GM18508 (cell line): ENCODE measurements around the gene CTAG1A.
"Not testable (repeated sequence)": the region's sequence is repeated elsewhere in the genome, so short reads cannot be mapped to it uniquely, and the experiment has no call there.

ENCODE experiments used
- ATAC-seq: cut with Tn5 transposase; IDR thresholded peaks from one replicate; pipeline ENCODE4 v1.9.1; 2021; ENCODE audit warnings: moderate number of reproducible peaks; ENCODE audit not compliant: insufficient read depth, unreplicated experiment

Gene CTAG1A

GRCh38 chrX:154562295-154562694 lies 22.6 kb upstream of the CTAG1A start:
- not testable (repeated sequence) for ATAC-seq

GRCh38 chrX:154570361-154570760 lies 14.6 kb upstream of the CTAG1A start:
- not testable (repeated sequence) for ATAC-seq

GRCh38 chrX:154573061-154573460 lies 11.9 kb upstream of the CTAG1A start:
- not testable (repeated sequence) for ATAC-seq

GRCh38 chrX:154575076-154575475 lies 9.9 kb upstream of the CTAG1A start:
- not testable (repeated sequence) for ATAC-seq

- ATAC-seq, result not testable (repeated sequence)
These were observed 1.9 kb upstream of the CTAG1A start for GRCh38 chrX:154582994-154583393.

- not testable (repeated sequence) for ATAC-seq
These were observed 5.5 kb downstream of the CTAG1A start for GRCh38 chrX:154590415-154590814.

- ATAC-seq, result no peak
These were observed 7.6 kb downstream of the CTAG1A start for GRCh38 chrX:154592505-154592904.

GRCh38 chrX:154593201-154593600 lies 8.3 kb downstream of the CTAG1A start:
- no peak for ATAC-seq

- ATAC-seq, result no peak
These were observed 9.6 kb downstream of the CTAG1A start for GRCh38 chrX:154594491-154594890.

- ATAC-seq, result no peak
These were observed 10.8 kb downstream of the CTAG1A start for GRCh38 chrX:154595559-154596249.

GRCh38 chrX:154596290-154596929 lies 11.5 kb downstream of the CTAG1A start:
- no peak for ATAC-seq

- ATAC-seq, result no peak
These were observed 12.3 kb downstream of the CTAG1A start for GRCh38 chrX:154597221-154597620.

GRCh38 chrX:154598656-154599055 lies 13.7 kb downstream of the CTAG1A start:
- ATAC-seq, result no peak

- no peak for ATAC-seq
These were observed 14.6 kb downstream of the CTAG1A start for GRCh38 chrX:154599531-154599930.

- no peak for ATAC-seq
These were observed 15.9 kb downstream of the CTAG1A start for GRCh38 chrX:154600759-154601374.

GRCh38 chrX:154602226-154602625 lies 17.3 kb downstream of the CTAG1A start:
- no peak for ATAC-seq

GRCh38 chrX:154602766-154603437 lies 18.0 kb downstream of the CTAG1A start:
- ATAC-seq, result no peak

GRCh38 chrX:154603438-154604430 lies 18.8 kb downstream of the CTAG1A start:
- no peak for ATAC-seq

GRCh38 chrX:154605566-154605965 lies 20.6 kb downstream of the CTAG1A start:
- ATAC-seq, result no peak

- no peak for ATAC-seq
These were observed 22.4 kb downstream of the CTAG1A start for GRCh38 chrX:154607370-154607769.
